Upper lobe of left lung (tissue), 4 donors: Measurements from ENCODE around the gene TTI1.

Experiments
- CTCF ChIP-seq, 6 experiments: fragments of 450-650 bp in 4 of 6; fragments of 200-600 bp in 2 of 6; sonication (generic) in 2 of 6; IDR thresholded peaks; one replicate each; pipeline ENCODE4 v1.5.1; 2016 to 2019; ENCODE audit warnings: antibody characterized with exemption in 6 of 6
- EP300 ChIP-seq, 4 donors: sonication (generic); formaldehyde crosslinking; IDR thresholded peaks; one replicate each; pipeline ENCODE4 v1.5.1; 2017; ENCODE audit warnings: antibody characterized with exemption in 4 of 4, control low read depth in 2 of 4
- POLR2A ChIP-seq, 4 donors: fragments of 450-650 bp; IDR thresholded peaks; one replicate each; pipeline ENCODE4 v1.5.1; 2016 to 2017; ENCODE audit warnings: antibody characterized with exemption in 4 of 4, mild to moderate bottlenecking in 2 of 4
- POLR2AphosphoS5 ChIP-seq, 2 donors: sonication (generic); formaldehyde crosslinking; IDR thresholded peaks; one replicate each; pipeline ENCODE4 v1.5.1; 2017; ENCODE audit warnings: antibody characterized with exemption in 2 of 2

DNA sequence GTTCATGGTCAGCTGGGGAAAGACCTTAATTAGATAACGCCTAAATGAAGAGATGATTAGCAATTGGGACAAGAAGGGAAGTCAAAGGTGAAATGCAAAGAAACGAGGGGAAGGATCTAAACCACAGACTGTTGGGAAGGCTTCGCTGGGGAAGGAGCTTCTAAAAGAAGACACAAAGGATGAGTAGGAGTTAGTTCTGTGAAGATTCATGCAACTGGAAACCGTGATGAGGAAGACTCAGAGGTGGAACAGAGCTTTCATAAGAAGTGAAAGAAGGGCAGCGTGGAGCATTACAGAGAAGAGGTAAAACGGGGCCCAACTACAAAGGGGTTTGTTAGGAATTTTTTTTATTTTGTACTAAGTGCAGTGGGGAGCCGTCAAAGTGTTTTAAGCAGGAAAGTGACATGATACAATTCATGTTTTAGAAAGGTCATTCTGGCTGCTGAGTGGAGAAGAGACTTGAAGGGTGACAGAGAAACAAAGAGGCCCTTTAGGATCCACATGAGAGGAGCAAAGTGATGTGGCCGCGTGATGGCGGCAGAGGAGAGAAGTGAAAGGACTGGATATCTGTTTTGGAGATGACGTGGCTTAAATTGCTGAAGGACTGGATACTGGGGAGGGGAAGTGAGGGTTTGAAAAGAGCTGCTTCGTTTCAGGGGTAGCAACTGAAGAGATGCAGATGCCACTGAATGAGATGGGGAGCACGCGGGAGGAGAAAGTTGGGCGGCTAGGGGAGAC is 33.6 kb downstream of the TTI1 start:
- TF ChIP-seq CTCF (IDR thresholded peaks at IDR 0.05) (no peak), POLR2A (IDR thresholded peaks at IDR 0.05) (no peak), POLR2AphosphoS5 (IDR thresholded peaks at IDR 0.05) (no peak), EP300 (IDR thresholded peaks at IDR 0.05) (no peak)
